Measurements from ENCODE around the gene SLC6A7.

SLC6A7 gene

DNA sequence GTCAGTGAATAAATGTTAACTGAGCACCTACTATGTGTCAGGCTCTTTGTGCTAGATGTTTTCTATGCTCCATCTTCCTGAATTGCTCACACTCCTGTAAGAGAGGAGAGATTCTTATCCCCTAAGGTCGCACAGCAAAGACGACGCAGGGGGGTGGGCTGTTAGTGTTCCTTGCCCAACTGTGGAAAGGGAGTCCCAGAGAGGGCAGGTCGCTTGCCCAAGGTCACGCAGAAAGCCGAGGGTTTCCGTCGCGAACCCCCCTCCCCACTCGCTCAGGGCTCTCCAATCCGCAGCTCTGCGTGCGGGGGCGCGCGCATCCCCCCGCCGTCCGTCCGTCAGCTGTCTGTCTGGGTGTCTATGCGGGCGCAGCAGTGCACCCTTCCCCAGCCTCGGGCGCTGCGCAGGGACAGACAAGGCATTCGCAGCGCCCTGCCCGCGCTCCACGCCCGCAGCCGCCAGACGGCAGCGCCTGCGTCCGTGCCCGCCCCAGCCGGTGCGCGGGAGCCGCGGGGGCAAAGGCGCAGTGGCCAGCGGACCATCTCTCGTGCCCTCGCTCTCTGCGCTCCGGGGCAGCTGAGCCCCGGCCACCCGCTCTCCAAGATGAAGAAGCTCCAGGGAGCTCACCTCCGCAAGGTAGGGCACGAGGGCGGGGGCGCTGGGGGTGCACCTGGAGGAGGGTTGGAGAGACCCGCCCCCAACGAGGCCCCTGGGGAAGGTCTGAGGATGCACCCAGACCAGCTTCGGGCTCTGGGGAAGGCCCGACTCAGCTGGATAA lies at the start of gene SLC6A7:
TSS of gene SLC6A7 (plus strand) at position 335 of the 775 bp plus-strand sequence. CDS start at position 601, 266 bp downstream.
- no peak for DNase-seq (ENCODE audit: low spot score)

DNA sequence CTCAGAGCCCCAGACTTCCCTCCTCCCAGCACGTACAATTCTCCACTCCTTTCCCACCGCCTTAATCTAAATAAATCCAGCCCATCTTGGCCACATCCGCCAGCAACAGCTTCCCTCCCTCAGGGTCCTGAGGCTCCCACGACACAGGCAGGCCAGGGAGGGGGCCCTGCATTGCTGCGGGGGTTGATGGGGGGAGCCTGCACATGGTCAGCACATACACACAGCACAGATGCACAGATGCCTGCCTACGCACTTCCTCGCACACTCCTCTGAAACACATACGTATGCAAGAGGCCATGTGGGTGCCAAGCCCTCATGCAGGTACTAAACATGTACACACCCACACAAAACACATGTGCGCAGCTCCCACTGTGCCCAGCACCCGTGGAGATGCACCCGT lies 49.0 kb upstream of the SLC6A7 start:
- DNase-seq (ENCODE audit: low spot score) = no peak

DNA sequence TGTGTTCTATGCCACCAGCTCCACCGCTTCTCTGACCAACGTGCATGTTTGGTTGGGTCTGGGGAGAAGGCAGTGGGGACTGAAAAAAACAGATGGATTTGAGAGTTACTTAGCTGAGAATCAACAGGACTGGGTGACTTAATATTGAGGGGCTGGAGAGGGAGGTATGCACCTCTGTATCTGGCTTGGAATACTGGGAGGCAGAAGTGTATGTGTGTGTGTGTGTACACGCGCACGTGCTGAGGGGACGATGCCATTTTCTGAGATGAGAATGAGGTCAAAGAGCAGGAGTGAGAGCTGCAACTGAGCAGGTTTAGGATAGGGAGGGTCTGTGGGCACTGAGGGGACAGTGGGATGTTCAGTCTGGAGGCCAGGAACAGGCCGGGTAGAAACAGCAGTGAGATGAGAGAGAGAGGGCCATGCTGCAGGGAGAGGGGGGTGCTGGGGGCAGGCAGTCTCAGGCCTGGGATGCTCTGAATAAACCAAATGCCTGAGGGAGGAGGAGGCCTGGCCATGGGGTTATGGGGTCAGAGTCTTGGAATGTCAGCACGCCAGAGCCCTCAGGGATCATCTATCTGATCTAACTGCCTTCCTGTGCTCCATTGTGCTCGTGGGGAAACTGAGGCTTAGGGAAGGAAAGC lies 48.2 kb upstream of the SLC6A7 start:
- DNase-seq (ENCODE audit: low spot score) = no peak

DNA sequence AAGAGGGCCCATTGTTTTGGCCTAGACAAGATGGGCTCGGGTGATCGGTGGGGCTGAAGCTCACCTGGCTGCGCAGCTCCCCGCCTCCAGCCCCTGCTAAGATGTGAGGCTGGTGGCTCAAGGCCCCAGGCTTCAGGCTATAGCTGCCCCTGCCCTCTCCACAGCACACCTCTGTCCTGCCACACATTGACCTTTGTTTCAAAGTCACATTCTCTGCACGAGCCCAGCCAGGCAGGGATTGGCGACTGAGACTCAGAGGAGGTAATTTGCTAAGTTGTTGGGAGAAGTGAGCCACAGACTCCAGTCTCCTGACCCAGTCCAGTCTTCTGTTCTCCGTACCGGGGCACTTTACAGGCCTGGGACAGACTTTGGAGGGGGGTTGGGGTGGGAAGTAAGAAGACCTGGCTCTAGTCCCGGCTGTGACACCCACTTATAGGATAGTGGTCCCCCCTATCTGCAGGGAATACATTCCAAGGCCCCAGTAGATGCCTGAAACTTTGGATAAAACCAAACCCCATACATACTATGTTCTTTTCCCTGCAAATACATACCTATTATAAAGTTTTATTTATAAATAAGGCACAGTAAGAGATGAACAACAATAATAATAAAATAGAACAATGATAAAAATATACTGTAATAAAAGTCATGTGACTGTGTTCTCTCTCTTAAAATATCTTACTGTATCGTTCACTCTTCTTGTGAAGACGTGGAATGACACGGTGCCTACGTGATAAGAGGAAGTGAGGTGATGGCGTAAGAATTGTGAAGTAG lies 47.5 kb upstream of the SLC6A7 start:
- no peak for DNase-seq (ENCODE audit: low spot score)

DNA sequence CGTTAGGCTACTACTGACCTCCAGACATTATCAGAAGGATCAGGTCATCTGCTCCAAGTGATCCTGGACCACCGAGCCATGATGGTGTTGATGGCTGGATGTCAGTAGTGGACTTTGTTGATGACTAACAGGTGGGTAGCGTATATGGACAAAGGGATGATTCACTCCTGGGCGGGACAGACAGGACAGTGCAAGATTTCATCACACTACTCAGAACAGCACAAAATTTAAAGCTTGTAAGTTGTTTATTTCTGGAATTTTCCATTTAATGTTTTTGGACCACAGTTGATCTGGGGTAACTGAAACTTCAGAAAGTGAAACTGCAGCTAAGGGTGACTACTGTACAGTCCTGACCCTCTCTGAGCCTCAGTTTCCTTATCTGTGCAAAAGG lies 46.9 kb upstream of the SLC6A7 start:
- no peak for DNase-seq (ENCODE audit: low spot score)

DNA sequence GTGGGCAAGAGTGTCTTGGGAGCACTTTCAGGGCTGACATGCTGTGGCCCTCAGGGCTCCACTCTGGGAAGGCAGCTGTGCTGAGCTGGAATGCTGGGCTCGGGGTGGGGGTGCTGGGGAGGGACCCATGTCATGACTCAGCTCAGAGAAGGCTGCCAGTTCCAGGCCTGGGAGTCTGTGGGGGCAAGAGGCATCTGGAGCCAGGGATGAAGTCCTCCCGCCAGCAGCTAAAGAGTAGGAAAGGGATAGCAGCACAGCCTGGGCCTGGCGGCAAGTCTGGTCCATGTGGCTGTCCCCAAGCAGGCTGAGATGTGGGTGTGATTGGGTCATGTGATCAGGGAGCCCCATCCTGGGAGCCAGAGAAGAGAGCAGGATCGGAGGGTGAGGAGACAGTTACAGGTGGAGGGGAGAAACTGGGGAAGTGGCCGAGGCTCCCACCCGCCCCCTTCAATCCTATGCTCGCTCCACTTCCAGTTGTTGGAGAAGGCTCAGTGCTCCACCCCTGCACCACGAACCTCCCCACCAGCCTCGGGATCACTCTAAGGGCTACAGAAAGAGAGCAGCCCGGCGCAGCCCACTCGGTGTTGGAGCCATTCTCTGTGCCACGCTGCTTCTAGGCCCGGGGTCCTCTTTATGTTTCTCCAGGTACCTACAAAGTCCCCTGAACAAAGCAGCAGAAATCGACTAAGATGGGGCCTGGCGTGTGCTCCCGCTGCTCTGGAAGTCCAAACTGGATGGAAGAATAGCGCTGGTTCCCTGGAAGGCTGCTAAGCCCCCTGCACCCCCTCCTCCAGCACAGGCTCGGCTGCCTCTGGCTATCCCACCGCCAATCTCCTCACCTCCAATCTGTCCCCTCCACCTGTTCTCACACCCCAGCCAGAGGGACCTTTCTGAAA lies 46.3 kb upstream of the SLC6A7 start:
- no peak for DNase-seq (ENCODE audit: low spot score)

DNA sequence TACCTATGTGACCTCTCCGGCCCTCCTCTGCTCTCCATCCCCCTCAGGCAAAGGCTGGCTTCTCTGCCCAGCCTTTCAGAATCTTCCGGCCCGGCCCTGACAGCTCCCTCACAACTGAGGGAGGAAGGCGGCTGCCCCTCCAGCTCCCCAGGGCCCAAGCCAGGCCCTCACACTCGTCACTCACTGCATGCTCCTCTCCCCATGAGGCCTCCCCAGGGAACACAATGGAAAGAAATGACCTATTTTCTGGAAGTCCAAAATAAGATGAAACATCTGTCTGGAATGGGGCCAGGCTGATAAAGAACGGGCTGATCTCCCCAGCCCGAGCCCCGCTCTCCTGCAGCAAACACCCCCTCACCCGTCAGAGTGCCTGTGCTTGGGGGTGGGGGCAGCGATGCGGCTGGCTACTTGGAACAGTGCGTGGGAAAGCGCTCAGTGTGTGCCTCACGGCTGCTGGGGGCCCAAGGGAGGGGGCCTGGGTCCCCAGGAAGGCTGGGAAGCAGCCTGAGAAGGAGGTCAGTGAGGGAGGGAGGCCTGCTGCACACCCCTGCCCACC lies 45.5 kb upstream of the SLC6A7 start:
- DNase-seq (ENCODE audit: low spot score) = no peak

DNA sequence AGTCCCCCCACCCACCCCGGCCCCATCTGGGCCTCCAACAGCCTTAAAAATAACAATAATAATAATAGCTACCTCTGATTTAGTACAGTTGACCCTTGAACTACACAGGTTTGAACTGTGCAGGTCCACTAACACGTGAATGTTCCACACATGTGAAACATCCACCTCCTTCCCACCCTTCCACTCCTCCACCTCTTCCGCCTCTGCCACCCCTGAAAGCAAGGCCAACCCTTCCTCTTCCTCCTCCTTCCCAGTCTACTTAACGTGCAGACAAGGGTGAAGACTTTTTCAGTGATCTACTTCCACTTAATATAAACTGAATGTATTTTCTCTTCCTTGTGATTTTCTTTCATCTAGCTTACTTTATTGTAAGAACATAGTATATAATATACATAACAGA lies 45.0 kb upstream of the SLC6A7 start:
- DNase-seq (ENCODE audit: low spot score) = no peak

DNA sequence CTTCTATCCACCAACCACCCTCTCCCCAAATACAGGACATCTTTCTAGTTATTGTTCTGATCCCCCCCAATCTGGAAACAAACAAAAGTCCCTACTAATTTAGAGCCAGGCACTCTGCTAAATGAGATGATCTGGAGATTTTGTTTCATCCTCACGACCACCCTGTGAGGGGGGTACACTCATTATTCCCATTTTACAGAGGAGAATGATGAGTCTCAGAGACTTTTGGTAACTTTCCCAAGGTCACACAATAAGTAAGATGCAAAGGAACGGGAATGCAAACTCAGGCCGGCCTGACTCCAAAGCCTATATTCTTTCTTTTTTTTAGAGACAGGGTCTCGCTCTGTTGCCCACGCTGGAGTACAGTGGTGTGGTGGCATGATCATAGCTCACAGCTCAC lies 43.6 kb upstream of the SLC6A7 start:
- no peak for DNase-seq (ENCODE audit: low spot score)

DNA sequence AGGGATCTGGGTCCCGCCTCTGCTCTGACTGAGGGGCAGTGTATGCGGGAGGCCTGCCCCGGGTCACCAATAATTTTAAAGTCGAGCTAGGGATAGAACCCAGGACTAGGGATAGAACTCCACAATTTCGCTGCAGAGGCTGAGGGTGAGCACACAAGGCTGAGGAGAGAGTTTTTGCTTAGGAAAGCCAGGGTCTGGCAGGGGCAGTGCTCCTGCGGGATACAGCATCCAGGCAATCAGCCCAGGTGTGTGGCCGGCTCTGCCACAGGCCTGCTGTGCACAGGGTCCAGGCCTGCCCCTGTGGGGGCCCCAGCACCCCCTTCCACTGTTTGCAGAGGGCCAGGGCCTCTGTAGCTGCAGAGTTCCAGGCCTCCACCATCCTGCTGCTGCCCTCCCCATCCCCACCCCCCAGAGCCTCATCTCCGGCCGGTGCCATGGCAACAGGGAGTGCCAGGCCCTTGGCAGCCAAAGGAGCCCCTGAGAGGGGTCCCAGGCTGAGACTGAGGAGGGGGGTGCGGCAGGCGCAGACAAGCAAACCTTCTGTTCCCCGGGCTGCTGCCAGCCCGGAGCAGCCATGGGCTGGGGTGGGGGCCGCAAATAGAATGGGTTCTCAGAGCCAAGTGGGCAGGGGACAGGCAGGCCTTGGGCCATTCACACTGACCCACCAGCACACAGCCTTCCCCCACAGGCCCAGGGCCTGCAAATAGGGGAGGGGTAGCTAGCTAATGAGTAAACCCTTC lies 42.8 kb upstream of the SLC6A7 start:
- DNase-seq (ENCODE audit: low spot score) = peak; percentile 70

DNA sequence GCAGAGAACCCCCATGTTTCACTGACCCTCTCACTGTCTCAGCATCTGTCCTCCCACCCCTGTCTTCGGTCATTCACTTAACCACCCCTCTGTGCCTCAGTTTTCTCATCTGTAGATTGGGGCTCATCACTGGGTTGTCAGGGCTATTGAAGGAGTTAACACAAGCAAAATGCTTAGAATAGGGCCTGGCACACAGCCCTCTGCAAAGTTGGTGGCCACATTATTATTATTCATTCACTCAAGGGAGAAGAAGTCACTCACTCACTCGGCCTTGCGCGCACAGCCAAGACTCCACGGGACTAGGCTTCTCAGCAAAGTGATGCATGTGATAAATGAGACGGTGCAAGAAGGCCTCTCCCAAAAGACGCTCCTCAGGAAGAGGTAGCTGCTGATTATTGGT lies 42.2 kb upstream of the SLC6A7 start:
- DNase-seq (ENCODE audit: low spot score) = no peak

DNA sequence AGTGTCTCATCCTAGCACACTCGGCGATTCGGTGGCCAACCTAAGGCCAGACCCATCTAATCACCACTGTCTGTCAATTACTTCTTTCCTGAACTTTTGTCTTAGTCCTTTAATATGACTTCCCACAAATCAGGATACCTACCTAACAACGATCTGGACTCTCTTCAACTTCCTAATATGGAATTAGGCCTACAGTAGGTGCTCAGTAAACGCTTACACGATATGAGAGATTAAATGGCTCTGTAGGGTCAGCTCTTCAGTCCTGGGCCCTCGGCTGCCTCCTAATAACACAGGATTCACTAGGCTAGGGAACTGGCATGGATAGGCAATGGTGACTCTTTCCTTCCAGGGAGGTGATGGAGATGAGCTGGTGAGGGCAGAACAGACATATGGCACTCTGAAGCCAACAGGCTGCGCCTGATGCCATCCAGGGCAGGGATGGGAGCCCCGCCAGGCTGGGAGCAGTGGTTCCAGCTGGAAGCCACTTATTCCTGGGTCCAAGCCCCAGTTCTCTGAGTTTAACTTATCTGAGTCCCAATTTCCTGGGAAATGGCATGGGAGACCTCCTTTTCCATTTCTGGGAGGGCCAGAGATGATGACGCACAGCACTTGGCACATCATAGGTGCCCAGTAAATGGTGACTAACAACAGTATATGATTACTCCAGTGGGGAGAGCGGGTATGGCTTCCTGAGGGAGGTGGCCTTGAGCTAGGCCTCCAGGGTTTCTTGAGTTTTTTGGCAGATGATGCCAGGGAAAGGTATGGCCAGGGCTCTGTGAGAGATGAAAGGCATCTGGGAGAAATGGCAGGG lies 41.5 kb upstream of the SLC6A7 start:
- DNase-seq (ENCODE audit: low spot score) = no peak

DNA sequence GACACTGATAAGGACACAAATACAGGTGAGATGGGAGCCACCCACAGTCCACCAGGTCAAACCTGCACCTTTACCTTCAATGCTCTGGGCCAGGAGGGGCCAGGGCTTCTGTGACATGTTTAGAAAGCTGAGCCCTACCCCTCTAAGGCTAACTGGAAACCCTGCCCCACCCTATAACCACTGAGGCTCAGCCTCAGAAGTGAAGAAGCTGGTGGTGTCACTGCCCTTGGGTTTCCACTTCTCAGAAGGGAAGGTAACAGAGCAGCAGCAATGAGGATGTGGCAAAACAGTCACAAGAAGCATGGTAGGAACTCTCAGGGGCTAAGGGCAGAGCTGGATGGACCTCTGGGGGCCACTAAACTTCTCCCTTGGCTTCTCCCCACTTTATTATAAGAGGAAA lies 40.2 kb upstream of the SLC6A7 start:
- DNase-seq (ENCODE audit: low spot score) = no peak

DNA sequence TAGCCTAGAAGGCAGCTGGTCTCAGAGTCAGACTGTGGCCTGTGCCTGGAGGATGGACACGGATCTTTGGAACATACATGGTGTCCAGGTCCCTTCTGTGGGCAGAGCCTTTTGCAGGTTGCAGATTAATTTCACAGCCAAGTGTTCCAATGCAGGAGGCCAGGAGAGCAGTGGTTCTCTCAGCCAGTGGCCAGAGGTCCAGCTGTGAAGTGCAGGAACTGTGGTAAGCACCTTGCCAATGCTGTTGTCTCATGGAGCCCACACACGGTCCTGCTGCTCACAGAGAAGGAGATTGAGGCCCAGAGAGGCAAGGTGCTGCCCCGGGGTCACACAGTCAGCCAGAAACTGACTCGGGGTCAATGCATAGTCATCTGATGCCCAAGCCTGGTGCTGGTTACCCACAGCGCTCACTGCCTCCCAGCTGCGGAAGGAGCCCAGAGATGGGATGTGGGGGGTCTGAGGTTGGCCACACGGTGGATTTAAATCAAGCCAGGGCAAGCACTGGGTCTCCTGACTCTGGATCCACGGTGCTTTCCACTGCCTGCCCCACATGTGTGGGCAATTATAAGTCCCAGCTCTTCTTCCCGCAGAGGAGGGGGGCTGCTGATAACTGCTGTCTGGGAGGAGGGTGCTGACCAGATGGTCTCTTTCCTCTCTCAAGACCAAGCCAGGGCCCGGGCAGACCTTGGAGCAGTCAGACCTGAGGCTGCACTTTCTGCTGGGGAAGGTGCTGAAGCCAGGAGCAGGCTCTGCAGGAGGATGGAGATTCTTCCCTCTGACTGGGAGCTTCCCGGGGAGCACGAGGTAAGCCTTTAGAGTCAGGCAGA lies 37.0 kb upstream of the SLC6A7 start:
- no peak for DNase-seq (ENCODE audit: low spot score)

DNA sequence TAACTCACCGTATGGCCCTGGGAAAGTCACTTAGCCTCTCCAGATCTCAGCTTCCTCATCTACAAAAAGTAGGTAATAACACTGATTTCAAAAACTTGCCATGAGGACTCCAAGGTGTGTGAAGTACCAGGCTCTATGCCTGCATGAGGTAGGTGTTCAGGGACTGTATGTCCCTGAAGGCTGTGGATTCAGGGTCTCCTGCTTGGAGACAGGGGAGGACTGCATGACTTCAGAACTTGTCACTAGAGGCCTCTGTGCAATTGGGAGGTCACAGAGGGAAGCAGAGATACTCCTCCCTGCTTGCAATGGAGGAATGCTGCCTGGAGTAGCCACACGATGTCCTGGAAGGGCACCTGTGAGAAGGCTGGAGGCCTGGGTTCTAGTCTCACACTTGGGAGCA lies 36.4 kb upstream of the SLC6A7 start:
- no peak for DNase-seq (ENCODE audit: low spot score)

DNA sequence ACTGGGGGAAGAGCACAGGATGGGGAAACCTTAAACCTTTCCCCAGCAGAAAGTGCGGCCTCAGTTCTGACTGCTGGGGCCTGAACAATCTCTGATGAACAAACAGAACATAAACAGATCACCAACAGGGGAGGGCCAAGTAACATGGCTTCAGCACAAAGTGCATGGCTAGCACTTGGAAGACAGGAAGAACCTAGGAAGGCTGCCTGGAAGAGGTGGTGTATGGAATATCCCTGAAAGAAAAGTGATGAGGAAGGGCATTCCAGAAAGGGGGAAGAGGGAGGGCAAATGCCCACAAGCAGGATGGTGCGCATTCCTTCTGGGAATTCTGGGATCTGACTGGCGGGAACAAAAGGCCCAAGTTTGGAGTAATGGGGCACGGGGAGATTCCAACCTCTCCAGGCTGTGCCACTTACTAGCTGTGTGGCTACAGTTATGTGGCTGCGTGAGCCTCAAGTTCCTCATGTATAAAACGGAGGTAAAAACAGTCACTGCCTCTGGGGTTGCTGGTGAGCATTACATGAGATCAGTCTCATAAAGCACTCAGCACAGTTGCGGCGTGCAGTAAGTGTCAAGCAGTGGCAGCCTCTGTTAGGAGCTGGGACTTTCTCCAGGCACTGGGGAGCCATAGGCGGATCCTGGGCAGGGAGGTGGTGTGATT lies 35.8 kb upstream of the SLC6A7 start:
- no peak for DNase-seq (ENCODE audit: low spot score)

DNA sequence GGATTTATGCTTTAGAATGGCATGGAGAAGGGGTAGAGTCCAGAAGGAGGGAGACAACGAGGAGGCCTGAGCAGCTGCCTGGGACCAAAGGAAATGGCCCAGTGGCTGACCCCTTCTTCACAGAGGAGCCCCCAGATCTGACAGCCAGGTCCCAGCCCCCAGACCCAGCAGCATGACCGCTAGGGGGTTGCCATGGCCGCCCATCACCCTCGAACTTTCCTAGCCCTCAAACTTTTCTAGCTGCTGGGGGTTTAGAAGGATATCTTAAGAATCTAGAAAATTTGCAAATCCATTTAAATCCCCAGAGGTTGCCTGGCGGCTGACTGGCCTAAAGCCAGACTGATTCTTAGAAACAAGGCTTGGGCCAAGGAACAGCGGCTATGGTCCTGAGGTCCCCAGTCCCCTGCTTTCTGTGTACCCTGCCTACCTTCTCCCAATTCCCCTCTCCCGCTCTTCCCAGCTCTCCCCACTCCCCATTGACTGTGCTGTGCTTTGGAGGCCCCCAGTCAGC lies 35.2 kb upstream of the SLC6A7 start:
- DNase-seq (ENCODE audit: low spot score) = no peak

DNA sequence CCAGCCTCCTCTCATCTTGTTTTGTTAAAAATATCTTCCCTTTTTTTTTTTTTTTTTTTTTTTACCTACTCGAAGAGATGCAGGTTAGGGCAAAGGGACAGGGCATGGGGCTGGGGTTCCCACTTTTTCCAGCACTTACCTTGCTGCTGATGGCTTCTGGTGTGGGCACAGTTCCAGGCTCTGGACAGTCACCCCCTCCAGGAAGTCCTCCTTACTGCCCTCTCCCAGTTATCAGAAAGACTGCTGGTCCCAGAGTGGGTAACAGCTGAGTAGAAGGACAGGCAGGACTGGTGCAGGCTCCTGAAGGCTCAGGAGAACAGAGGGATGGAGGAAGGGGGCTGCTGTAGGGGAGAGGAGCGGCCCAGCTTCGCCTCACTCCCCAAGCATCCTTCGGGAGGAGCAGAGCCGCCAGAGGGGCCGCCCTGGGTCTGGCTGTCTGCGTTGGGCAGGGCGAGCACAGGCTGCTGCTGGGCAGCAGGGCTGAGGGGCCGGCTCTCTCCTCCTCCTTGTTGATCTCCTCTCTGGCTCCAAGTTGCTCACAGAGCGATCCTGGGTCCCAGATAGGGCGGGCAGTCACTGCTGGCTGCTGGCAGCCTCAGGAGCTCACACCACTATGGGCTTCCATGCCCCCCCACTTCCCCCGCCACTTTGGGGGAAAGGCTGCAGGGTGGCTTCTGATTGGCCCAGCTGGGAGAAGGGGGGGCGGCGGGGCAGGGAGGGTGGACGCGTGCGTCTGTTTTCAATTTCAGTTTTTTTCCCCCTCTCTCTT lies 34.4 kb upstream of the SLC6A7 start, which contains the start of gene PDGFRB:
TSS of gene PDGFRB (minus strand) at position 588 of the 769 bp plus-strand sequence. CDS start 18,798 bp downstream, outside the sequence.
- peak; percentile 80 for DNase-seq (ENCODE audit: low spot score)
